ENCODE measurements around the gene UBASH3A.

- TF ChIP-seq CTCF (IDR thresholded peaks at IDR 0.05): no peak
- TF ChIP-seq POLR2A (IDR thresholded peaks at IDR 0.05): no peak
These were observed 61.5 kb downstream of the UBASH3A start for GRCh38 chr21:42465008-42465802.
